ENCODE results near the gene ARSB. TPM values are rescaled to one million over a fixed set of nuclear protein-coding genes. Genes with fewer than 3 reads are reported as not detected.

The ARSB gene
- 10 to 100 TPM in 3 of 4 donors, 1 to 10 TPM in 1; 9.1 to 12.7 (median 10.7) TPM for total RNA-seq

DNA sequence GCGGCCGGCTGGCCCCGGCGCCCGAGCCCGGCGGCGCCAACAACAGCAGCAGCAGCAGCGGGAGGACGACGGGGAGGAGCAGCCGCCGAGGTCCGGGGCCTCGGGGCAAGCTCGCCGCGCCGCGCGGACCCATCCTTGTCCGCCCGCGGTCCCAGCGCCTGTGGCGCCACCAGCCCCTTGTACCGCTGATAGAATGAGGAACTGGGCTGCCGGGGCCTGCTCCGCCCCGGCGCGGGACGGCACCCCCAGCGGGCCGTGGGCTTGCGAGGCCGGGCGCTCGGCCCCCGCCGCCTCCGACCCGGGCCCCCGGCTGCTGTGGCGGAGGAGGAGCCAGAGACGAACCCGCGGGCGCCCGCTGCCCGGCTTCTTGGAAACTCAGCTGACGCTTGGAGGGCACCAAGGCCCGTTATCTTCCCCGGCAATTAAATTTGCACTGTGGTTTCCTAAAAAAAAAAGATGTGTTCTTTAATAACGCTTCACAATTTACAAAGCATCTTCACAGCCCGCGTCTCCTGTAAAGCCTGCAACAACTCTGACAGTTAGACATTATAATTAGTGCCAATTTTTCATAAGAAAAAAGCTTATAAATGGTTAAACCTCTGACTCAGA lies at the start of gene ARSB:
Gene ARSB (minus strand): TSS at position 195 of the 609 bp plus-strand sequence. CDS start 62 bp downstream, at position 133.
- peak within 1 kb of the TSS; percentile 97 to 100 (median 98) for H3K27ac ChIP-seq
- no peaks in the 10 kb centered on the region for H3K9me3 ChIP-seq
- TF ChIP-seq POLR2AphosphoS5 (IDR thresholded peaks at IDR 0.05) (peak; percentile 1 to 25 (median 6)), EP300 (IDR thresholded peaks at IDR 0.05; ENCODE audit: low read depth) (no peak), POLR2A (IDR thresholded peaks at IDR 0.05) (peak; percentile 12)
- TF ChIP-seq, protein P1, sequence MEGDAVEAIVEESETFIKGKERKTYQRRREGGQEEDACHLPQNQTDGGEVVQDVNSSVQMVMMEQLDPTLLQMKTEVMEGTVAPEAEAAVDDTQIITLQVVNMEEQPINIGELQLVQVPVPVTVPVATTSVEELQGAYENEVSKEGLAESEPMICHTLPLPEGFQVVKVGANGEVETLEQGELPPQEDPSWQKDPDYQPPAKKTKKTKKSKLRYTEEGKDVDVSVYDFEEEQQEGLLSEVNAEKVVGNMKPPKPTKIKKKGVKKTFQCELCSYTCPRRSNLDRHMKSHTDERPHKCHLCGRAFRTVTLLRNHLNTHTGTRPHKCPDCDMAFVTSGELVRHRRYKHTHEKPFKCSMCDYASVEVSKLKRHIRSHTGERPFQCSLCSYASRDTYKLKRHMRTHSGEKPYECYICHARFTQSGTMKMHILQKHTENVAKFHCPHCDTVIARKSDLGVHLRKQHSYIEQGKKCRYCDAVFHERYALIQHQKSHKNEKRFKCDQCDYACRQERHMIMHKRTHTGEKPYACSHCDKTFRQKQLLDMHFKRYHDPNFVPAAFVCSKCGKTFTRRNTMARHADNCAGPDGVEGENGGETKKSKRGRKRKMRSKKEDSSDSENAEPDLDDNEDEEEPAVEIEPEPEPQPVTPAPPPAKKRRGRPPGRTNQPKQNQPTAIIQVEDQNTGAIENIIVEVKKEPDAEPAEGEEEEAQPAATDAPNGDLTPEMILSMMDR (IDR thresholded peaks at IDR 0.05): no peak
- in situ Hi-C loops (cut with MboI; ENCODE audit: low pct_ligation_motif_present in 1 of 4, low pct_unique_long_range_greater_than_20kb in 1 of 4, low sequenced_read_pairs in 3 of 4): loop anchor here in 1 of 4 donors (25.0 kb wide), 1 partner anchor 448 kb away; no protein-coding TSS in a partner anchor
- no peaks in the 10 kb centered on the region for H3K36me3 ChIP-seq
- H3K4me1 ChIP-seq: peaks cover 6 to 34% (median 14%) of the 10 kb centered on the region in 4 donors
- H3K27me3 ChIP-seq: no peaks in the 10 kb centered on the region
- WGBS, 2 donors (ENCODE audit: low coverage in 1 of 2): 0 to 1% methylated on average over 3 to 31 of the region's 57 CpGs
- H3K4me3 ChIP-seq: peak within 1 kb of the TSS; percentile 73 to 97 (median 76)
- intact Hi-C loops (cut with DNase I; ENCODE audit: low total_unique reads): no loop called here
- DNase-seq: peak; percentile 55

DNA sequence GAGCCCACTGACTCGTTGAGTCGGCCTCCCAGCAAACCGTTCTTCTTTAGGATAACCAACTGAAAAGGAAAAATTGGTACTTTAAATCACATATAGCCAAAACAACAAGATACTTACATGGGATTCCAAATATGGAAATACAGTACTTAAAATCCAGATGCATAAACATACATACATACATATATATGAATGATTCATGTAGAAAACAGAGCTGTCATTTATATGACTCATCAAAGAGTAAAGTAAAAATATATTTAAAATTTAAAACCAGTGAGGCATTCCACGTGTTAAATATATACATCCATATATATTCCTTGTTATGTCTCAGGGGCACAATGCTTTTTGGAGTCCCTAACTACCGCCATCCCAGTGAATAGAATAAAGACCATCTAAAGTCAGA lies 47.7 kb upstream of the ARSB start:
- Histone ChIP-seq H3K36me3 (no peaks in the 10 kb centered on the region), H3K27me3 (no peaks in the 10 kb centered on the region), H3K9me3 (no peaks in the 10 kb centered on the region), H3K27ac (no peak overlapping the region), H3K4me3 (no peak overlapping the region), H3K4me1 (no peaks in the 10 kb centered on the region)
- intact Hi-C loops (cut with DNase I; ENCODE audit: low total_unique reads): no loop called here
- no peak for DNase-seq
- in situ Hi-C loops (cut with MboI; ENCODE audit: low pct_ligation_motif_present in 1 of 4, low pct_unique_long_range_greater_than_20kb in 1 of 4, low sequenced_read_pairs in 3 of 4): loop anchor here in 2 of 4 donors (10.0 to 25.0 kb wide), 2 partner anchors 105 to 432 kb away; no protein-coding TSS in a partner anchor
- WGBS, 2 donors (ENCODE audit: low coverage in 1 of 2): 62 to 90% methylated on average over 2 to 5 of the region's 5 CpGs
- TF ChIP-seq, protein P1 (IDR thresholded peaks at IDR 0.05): no peak
- no peak for TF ChIP-seq POLR2AphosphoS5 (IDR thresholded peaks at IDR 0.05)
- no peak for TF ChIP-seq EP300 (IDR thresholded peaks at IDR 0.05; ENCODE audit: low read depth)
- TF ChIP-seq POLR2A (IDR thresholded peaks at IDR 0.05): no peak

DNA sequence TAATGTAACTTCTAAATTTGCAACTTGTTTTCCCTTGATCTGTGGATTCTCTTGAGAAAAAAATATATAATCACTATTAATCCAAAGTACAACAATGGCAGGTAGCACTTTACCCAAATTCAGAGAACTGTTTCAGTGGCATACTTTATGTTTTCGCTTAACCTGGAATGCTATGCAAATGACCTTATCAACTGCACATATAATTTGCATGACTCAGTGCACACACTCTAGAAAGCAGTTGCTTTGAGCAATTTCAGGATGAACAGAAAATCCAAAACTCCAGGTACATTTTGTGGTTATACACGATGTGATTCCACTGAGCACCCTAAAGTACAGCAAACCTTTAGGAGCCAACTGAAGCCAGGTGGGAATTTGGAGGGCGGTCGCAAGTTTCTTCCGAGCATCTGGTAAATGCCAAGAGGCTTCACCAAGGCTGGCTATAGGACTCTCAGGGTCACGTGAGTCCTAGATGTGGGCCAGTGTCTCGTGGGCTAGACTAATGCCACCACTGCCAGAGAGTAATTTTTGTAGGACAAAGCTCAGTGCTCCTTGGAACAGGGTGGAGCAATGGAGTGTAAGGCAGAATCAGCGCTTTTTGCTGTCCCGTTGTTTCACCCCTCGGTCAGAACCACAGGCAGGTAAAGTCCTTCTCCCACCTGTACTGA lies 47.1 kb upstream of the ARSB start:
- intact Hi-C loops (cut with DNase I; ENCODE audit: low total_unique reads): no loop called here
- WGBS, 2 donors (ENCODE audit: low coverage in 1 of 2): 87 to 98% methylated on average over 4 to 10 of the region's 10 CpGs
- Histone ChIP-seq H3K27ac (no peak overlapping the region), H3K27me3 (no peaks in the 10 kb centered on the region), H3K9me3 (no peaks in the 10 kb centered on the region), H3K4me1 (no peaks in the 10 kb centered on the region), H3K4me3 (no peak overlapping the region), H3K36me3 (no peaks in the 10 kb centered on the region)
- no peak for DNase-seq
- TF ChIP-seq, protein P1 (IDR thresholded peaks at IDR 0.05): no peak
- TF ChIP-seq POLR2A (IDR thresholded peaks at IDR 0.05) (no peak), POLR2AphosphoS5 (IDR thresholded peaks at IDR 0.05) (no peak), EP300 (IDR thresholded peaks at IDR 0.05; ENCODE audit: low read depth) (no peak)
- in situ Hi-C loops (cut with MboI; ENCODE audit: low pct_ligation_motif_present in 1 of 4, low pct_unique_long_range_greater_than_20kb in 1 of 4, low sequenced_read_pairs in 3 of 4): loop anchor here in 2 of 4 donors (10.0 to 25.0 kb wide), 2 partner anchors 105 to 433 kb away; no protein-coding TSS in a partner anchor

DNA sequence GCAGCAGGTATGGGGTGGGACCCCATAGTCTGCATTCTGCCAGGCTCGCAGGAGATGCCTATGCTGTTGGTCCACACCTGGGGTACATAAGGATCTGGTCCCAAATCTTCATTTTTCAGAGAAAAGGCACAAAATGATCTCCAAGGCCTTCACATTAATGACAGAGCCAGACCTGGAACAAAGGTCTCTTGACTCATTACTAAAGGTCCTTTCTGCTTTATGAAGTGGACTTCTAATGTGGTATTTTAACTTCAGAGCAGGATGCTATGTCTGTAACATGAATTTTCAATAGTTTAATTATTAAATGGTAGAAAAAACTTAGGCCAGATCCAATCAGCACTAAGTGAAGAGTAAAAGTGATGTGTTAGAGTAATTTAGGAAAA lies 46.4 kb upstream of the ARSB start:
- WGBS, 2 donors (ENCODE audit: low coverage in 1 of 2): 94% methylated on average over 1 of the region's 1 CpG; no CpG with 5 or more reads in 1 of the 2 donors
- Histone ChIP-seq H3K9me3 (no peaks in the 10 kb centered on the region), H3K4me1 (no peaks in the 10 kb centered on the region), H3K36me3 (no peaks in the 10 kb centered on the region), H3K27ac (no peak overlapping the region), H3K4me3 (no peak overlapping the region), H3K27me3 (no peaks in the 10 kb centered on the region)
- in situ Hi-C loops (cut with MboI; ENCODE audit: low pct_ligation_motif_present in 1 of 4, low pct_unique_long_range_greater_than_20kb in 1 of 4, low sequenced_read_pairs in 3 of 4): loop anchor here in 2 of 4 donors (10.0 to 25.0 kb wide), 2 partner anchors 106 to 433 kb away; no protein-coding TSS in a partner anchor
- DNase-seq: no peak
- no peak for TF ChIP-seq POLR2A (IDR thresholded peaks at IDR 0.05)
- TF ChIP-seq, protein P1 (IDR thresholded peaks at IDR 0.05): no peak
- no peak for TF ChIP-seq EP300 (IDR thresholded peaks at IDR 0.05; ENCODE audit: low read depth)
- no peak for TF ChIP-seq POLR2AphosphoS5 (IDR thresholded peaks at IDR 0.05)
- intact Hi-C loops (cut with DNase I; ENCODE audit: low total_unique reads): no loop called here

Measured in transverse colon (tissue), 4 donors.